ENCODE data around the gene TNNI3K.

The TNNI3K gene

GRCh38 chr1:74314438-74314837 lies 79.3 kb downstream of the TNNI3K start:
- DNase-seq: no peak

- DNase-seq: no peak
Measured at GRCh38 chr1:74316302-74316701, 81.1 kb downstream of the TNNI3K start.

GRCh38 chr1:74317663-74318062 lies 82.5 kb downstream of the TNNI3K start:
- DNase-seq: no peak

- no peak for DNase-seq
Measured at GRCh38 chr1:74323937-74324473, 88.8 kb downstream of the TNNI3K start.

- no peak for DNase-seq
Measured at GRCh38 chr1:74324684-74325448, 89.7 kb downstream of the TNNI3K start.

GRCh38 chr1:74328851-74329250 lies 93.7 kb downstream of the TNNI3K start:
- DNase-seq: no peak

- DNase-seq: no peak
Measured at GRCh38 chr1:74333244-74333643, 98.1 kb downstream of the TNNI3K start.

GRCh38 chr1:74334147-74334546 lies 99.0 kb downstream of the TNNI3K start:
- no peak for DNase-seq

GRCh38 chr1:74340656-74341055 lies 105.5 kb downstream of the TNNI3K start:
- DNase-seq: no peak

GRCh38 chr1:74341702-74342339 lies 106.6 kb downstream of the TNNI3K start:
- DNase-seq: no peak

GRCh38 chr1:74343216-74343615 lies 108.0 kb downstream of the TNNI3K start:
- no peak for DNase-seq

GRCh38 chr1:74344387-74344786 lies 109.2 kb downstream of the TNNI3K start:
- DNase-seq: no peak

GRCh38 chr1:74356493-74356892 lies 121.3 kb downstream of the TNNI3K start:
- DNase-seq: no peak

GRCh38 chr1:74357150-74357549 lies 122.0 kb downstream of the TNNI3K start:
- no peak for DNase-seq

- no peak for DNase-seq
Measured at GRCh38 chr1:74357756-74358155, 122.6 kb downstream of the TNNI3K start.

- no peak for DNase-seq
Measured at GRCh38 chr1:74362691-74363090, 127.5 kb downstream of the TNNI3K start.

GRCh38 chr1:74363220-74363619 lies 128.0 kb downstream of the TNNI3K start:
- DNase-seq: no peak

GRCh38 chr1:74367175-74367813 lies 132.1 kb downstream of the TNNI3K start:
- no peak for DNase-seq

- no peak for DNase-seq
Measured at GRCh38 chr1:74368335-74368734, 133.1 kb downstream of the TNNI3K start.

GRCh38 chr1:74375376-74375775 lies 140.2 kb downstream of the TNNI3K start:
- no peak for DNase-seq

GRCh38 chr1:74380252-74380651 lies 145.1 kb downstream of the TNNI3K start:
- no peak for DNase-seq

GRCh38 chr1:74388855-74389254 lies 153.7 kb downstream of the TNNI3K start:
- DNase-seq: no peak

GRCh38 chr1:74392186-74392585 lies 157.0 kb downstream of the TNNI3K start:
- DNase-seq: no peak

- no peak for DNase-seq
Measured at GRCh38 chr1:74392840-74393239, 157.7 kb downstream of the TNNI3K start.
